IMR-90 (cell line): ENCODE data around the gene COG1. TPM values are rescaled to one million over a fixed set of nuclear protein-coding genes. Genes with fewer than 3 reads are reported as not detected.

ENCODE experiments used
- ATAC-seq: fragments of 200-7000 bp; cut with Tn5 transposase; 2 replicates; pipeline ENCODE4 v1.9.1; 2020; ENCODE audit warnings: low read depth, mild to moderate bottlenecking, moderate library complexity
- BruUV-seq: library from RNA; stranded (reverse); fragments of 400-500 nt; replicated peaks from 2 replicates; lab custom pipeline; 2021; lab: Mats Ljungman, UMichigan
- CTCF ChIA-PET: fragments of 300-600 bp; formaldehyde crosslinking; extraction: SDS; loops from one replicate; lab custom pipeline; 2021; ENCODE audit warnings: antibody characterized with exemption; lab: Yijun Ruan, JAX
- POLR2A ChIA-PET: fragments of 300-600 bp; sonication (Branson Sonifier 250); formaldehyde crosslinking; loops from one replicate; lab custom pipeline; 2022; ENCODE audit warnings: antibody characterized with exemption; ENCODE audit not compliant: unreplicated experiment; lab: Charles Lee
- DNase-seq: peaks from one replicate; pipeline ENCODE4 v3.0.0; 2013
- H2AFZ ChIP-seq: replicated peaks from 2 replicates; pipeline ENCODE3; 2013; ENCODE audit warnings: low read length, mild to moderate bottlenecking; ENCODE audit not compliant: poor library complexity
- H2AK5ac ChIP-seq: 2 replicates; pipeline ENCODE4 v1.6.1; 2013; ENCODE audit warnings: low read depth, low read length, inconsistent platforms
- H2AK9ac ChIP-seq: replicated peaks from 2 replicates; pipeline ENCODE3; 2013; ENCODE audit warnings: mild to moderate bottlenecking, low read depth, low read length, moderate library complexity; ENCODE audit not compliant: poor library complexity
- H2BK120ac ChIP-seq: 2 replicates; pipeline ENCODE4 v1.6.1; 2013; ENCODE audit warnings: low read depth, low read length, inconsistent platforms
- H2BK15ac ChIP-seq: 3 replicates; pipeline ENCODE4 v1.6.1; 2013; ENCODE audit warnings: low read depth, low read length, inconsistent platforms
- H2BK20ac ChIP-seq: 2 replicates; pipeline ENCODE4 v1.6.1; 2013; ENCODE audit warnings: low read depth, mild to moderate bottlenecking, inconsistent platforms, low read length, moderate library complexity
- H2BK5ac ChIP-seq: 2 replicates; pipeline ENCODE4 v1.6.1; 2013; ENCODE audit warnings: mild to moderate bottlenecking, low read depth, low read length, inconsistent platforms; ENCODE audit not compliant: poor library complexity, severe bottlenecking
- H3K14ac ChIP-seq: replicated peaks from 2 replicates; pipeline ENCODE4 v1.6.1; 2013; ENCODE audit warnings: low read depth, low read length, inconsistent platforms
- H3K18ac ChIP-seq: 2 replicates; pipeline ENCODE4 v1.6.1; 2013; ENCODE audit warnings: low read depth, low read length, control low read depth
- H3K23ac ChIP-seq: 2 replicates; pipeline ENCODE4 v1.6.1; 2013; ENCODE audit warnings: low read depth, low read length, inconsistent platforms
- H3K27ac ChIP-seq: 2 replicates; pipeline ENCODE4 v1.5.1; 2013; ENCODE audit warnings: mild to moderate bottlenecking, control low read depth, low read length; ENCODE audit not compliant: insufficient read depth
- H3K27me3 ChIP-seq: 2 replicates; pipeline ENCODE4 v1.6.1; 2013; ENCODE audit warnings: low read length; ENCODE audit not compliant: control insufficient read depth, insufficient read depth
- H3K36me3 ChIP-seq: 2 replicates; pipeline ENCODE4 v1.6.1; 2013; ENCODE audit warnings: low read length, mixed read lengths; ENCODE audit not compliant: control insufficient read depth, insufficient read depth
- H3K4ac ChIP-seq: 2 replicates; pipeline ENCODE4 v1.6.1; 2013; ENCODE audit warnings: low read depth, low read length, inconsistent platforms
- H3K4me1 ChIP-seq: 2 replicates; pipeline ENCODE4 v1.6.1; 2013; ENCODE audit warnings: low read length, mixed read lengths; ENCODE audit not compliant: control insufficient read depth, insufficient read depth
- H3K4me2 ChIP-seq: 2 replicates; pipeline ENCODE4 v1.6.1; 2013; ENCODE audit warnings: low read depth, mild to moderate bottlenecking, control low read depth, low read length, moderate library complexity
- H3K4me3 ChIP-seq: 2 replicates; pipeline ENCODE4 v1.5.1; 2013; ENCODE audit warnings: low read depth, mild to moderate bottlenecking, control low read depth, low read length, moderate library complexity; ENCODE audit not compliant: insufficient read depth
- H3K56ac ChIP-seq: 2 replicates; pipeline ENCODE4 v1.6.1; 2013; ENCODE audit warnings: low read length, inconsistent platforms; ENCODE audit not compliant: insufficient read depth; ENCODE audit errors: extremely low read depth
- H3K79me1 ChIP-seq, 2 experiments: 2 replicates each; pipeline ENCODE4 v1.6.1; 2013; ENCODE audit warnings: low read length in 2 of 2, inconsistent platforms in 1 of 2, low read depth in 1 of 2
- H3K9ac ChIP-seq: 2 replicates; pipeline ENCODE4 v1.6.1; 2013; ENCODE audit warnings: low read depth, low read length, control low read depth
- H3K9me1 ChIP-seq: 2 replicates; pipeline ENCODE4 v1.6.1; 2013; ENCODE audit warnings: low read length, inconsistent platforms; ENCODE audit not compliant: insufficient read depth
- H3K9me3 ChIP-seq: 2 replicates; pipeline ENCODE4 v1.6.1; 2013; ENCODE audit warnings: low read length; ENCODE audit not compliant: control insufficient read depth, insufficient read depth
- H4K20me1 ChIP-seq: 2 replicates; pipeline ENCODE4 v1.6.1; 2013; ENCODE audit warnings: low read length, inconsistent platforms; ENCODE audit not compliant: insufficient read depth
- H4K5ac ChIP-seq: 2 replicates; pipeline ENCODE4 v1.6.1; 2013; ENCODE audit warnings: mild to moderate bottlenecking, low read depth, low read length, control low read depth
- H4K8ac ChIP-seq, 2 experiments: 2 replicates each; pipeline ENCODE4 v1.6.1; 2013; ENCODE audit warnings: low read depth in 2 of 2, low read length in 2 of 2, control low read depth in 1 of 2, inconsistent platforms in 1 of 2
- H4K91ac ChIP-seq: 2 replicates; pipeline ENCODE4 v1.6.1; 2013; ENCODE audit warnings: low read depth, low read length, inconsistent platforms; ENCODE audit not compliant: insufficient read depth
- BHLHE40 ChIP-seq: fragments of 150-350 bp; IDR thresholded peaks from 2 replicates; pipeline ENCODE4 v1.6.1; 2016; ENCODE audit warnings: mild to moderate bottlenecking, low read depth, low read length
- CEBPB ChIP-seq: IDR thresholded peaks from 2 replicates; pipeline ENCODE4 v1.6.1; 2012; ENCODE audit warnings: low read depth, low read length, improper control_type of control experiment
- CHD1 ChIP-seq: IDR thresholded peaks from 2 replicates; pipeline ENCODE4 v1.6.1; 2012; ENCODE audit warnings: low read depth, low read length, improper control_type of control experiment
- FOS ChIP-seq: fragments of 150-350 bp; IDR thresholded peaks from 2 replicates; pipeline ENCODE4 v1.6.1; 2016; ENCODE audit warnings: low read depth, low read length
- MAFK ChIP-seq: IDR thresholded peaks from 2 replicates; pipeline ENCODE4 v1.6.1; 2012; ENCODE audit warnings: low read depth, low read length, improper control_type of control experiment
- MAZ ChIP-seq: IDR thresholded peaks from 2 replicates; pipeline ENCODE4 v1.6.1; 2012; ENCODE audit warnings: low read depth, mild to moderate bottlenecking, low read length, improper control_type of control experiment, moderate library complexity, borderline replicate concordance
- MXI1 ChIP-seq: IDR thresholded peaks from 2 replicates; pipeline ENCODE4 v1.6.1; 2012; ENCODE audit warnings: low read depth, mild to moderate bottlenecking, low read length, moderate library complexity, borderline replicate concordance
- NFE2L2 ChIP-seq: fragments of 150-350 bp; IDR thresholded peaks from 2 replicates; pipeline ENCODE4 v1.6.1; 2016; ENCODE audit warnings: low read depth, mild to moderate bottlenecking, low read length
- POLR2A ChIP-seq: IDR thresholded peaks from 2 replicates; pipeline ENCODE4 v1.6.1; 2012; ENCODE audit warnings: mild to moderate bottlenecking, low read depth, low read length
- RAD21 ChIP-seq: IDR thresholded peaks from 2 replicates; pipeline ENCODE4 v1.6.1; 2012; ENCODE audit warnings: low read length, improper control_type of control experiment
- RCOR1 ChIP-seq: IDR thresholded peaks from 2 replicates; pipeline ENCODE4 v1.6.1; 2012; ENCODE audit warnings: mild to moderate bottlenecking, low read length, improper control_type of control experiment; ENCODE audit not compliant: insufficient replicate concordance
- RFX5 ChIP-seq: IDR thresholded peaks from 2 replicates; pipeline ENCODE4 v1.8.0; 2012; ENCODE audit warnings: low read depth, mild to moderate bottlenecking, low read length, moderate library complexity
- SMC3 ChIP-seq: fragments of 150-350 bp; IDR thresholded peaks from 2 replicates; pipeline ENCODE4 v1.6.1; 2016; ENCODE audit warnings: low read depth, mild to moderate bottlenecking, antibody characterized with exemption, low read length, moderate library complexity
- WGBS, 2 experiments: methylation state at CpG; one replicate each; pipeline versions ENCODE4 v1.1.5 to v1.1.7; 2013; ENCODE audit warnings: missing lambda C conversion rate in 2 of 2; ENCODE audit not compliant: insufficient read length in 1 of 2; ENCODE audit errors: extremely low coverage in 2 of 2; 5-methylcytosine and 5-hydroxymethylcytosine counted together
- dilution Hi-C: fragments of 300-500 bp; cut with HindIII; formaldehyde crosslinking; loops from one replicate; pipeline ENCODE4 v1.14.3; 2018; ENCODE audit warnings: low sequenced_read_pairs; ENCODE audit not compliant: unreplicated experiment
- in situ Hi-C: fragments of 300-500 bp; cut with MboI; formaldehyde crosslinking; loops from 3 replicates; pipeline ENCODE4 v1.14.3; 2019; ENCODE audit warnings: low sequenced_read_pairs, inconsistent platforms, mixed read lengths
- intact Hi-C: fragments of 100-400 bp; cut with micrococcal nuclease; formaldehyde crosslinking; loops from 2 replicates; pipeline ENCODE4 v1.10.0; 2022
- polyA plus RNA-seq, 3 experiments: library from polyadenylated mRNA; depleted of rRNA; stranded (reverse); fragments of >200 nt; gene quantifications; 2 replicates each; pipeline ENCODE4 v1.2.3, GENCODE V29; 2012; ENCODE audit warnings: low replicate concordance in 1 of 3
- total RNA-seq: library from RNA; depleted of rRNA; stranded (reverse); fragments of >200 nt; gene quantifications from 2 replicates; pipeline ENCODE4 v1.2.3, GENCODE V29; 2012
- TF ChIP-seq, protein P1 (sequence below): fragments of 150-350 bp; IDR thresholded peaks from 2 replicates; pipeline ENCODE4 v1.6.1; 2016; ENCODE audit warnings: low read depth, mild to moderate bottlenecking, low read length, moderate library complexity, borderline replicate concordance
- TF ChIP-seq, protein P2 (sequence below): fragments of 150-350 bp; IDR thresholded peaks from 2 replicates; pipeline ENCODE4 v1.6.1; 2017; ENCODE audit warnings: mild to moderate bottlenecking, antibody characterized with exemption, low read length, low read depth
- TF ChIP-seq, protein P3 (sequence below): conservative IDR thresholded peaks from 2 replicates; pipeline ENCODE4 v1.5.1; 2012; ENCODE audit warnings: mild to moderate bottlenecking, low read depth, low read length, improper control_type of control experiment

The COG1 gene
- total and polyA plus RNA-seq, 2 of the 4 experiments (the other 2 are of a cell fraction): 18.3 to 35.1 TPM

DNA sequence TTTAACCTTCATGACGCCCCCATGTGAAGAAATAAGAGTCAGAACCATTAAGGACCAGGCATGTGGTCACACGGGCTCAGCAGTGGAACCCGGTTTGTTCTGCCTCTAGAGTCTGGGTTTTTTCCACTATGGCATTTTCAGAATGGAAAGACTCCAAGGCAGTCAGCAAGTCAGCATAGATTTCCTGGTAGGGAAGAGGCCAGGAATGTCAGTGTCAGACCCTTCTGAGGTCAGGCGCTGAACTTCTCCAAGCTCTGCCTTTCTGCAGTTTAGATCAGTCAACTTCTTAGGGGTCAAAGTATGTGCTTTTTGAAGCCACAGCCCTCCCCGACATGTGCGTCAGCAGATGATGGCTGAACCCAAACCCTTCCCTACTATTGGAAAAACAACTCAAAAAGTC is 24.2 kb upstream of the COG1 start:
- no TSS peak for BruUV-seq
- no peak overlapping the region for H4K91ac ChIP-seq
- no peak overlapping the region for H2BK120ac ChIP-seq
- H4K8ac ChIP-seq: no peak overlapping the region
- H3K4me1 ChIP-seq: peaks cover 8% of the 10 kb centered on the region; the same call in 1 of the 2 replicates
- intact Hi-C loops (no loop called here), in situ Hi-C loops (no loop called here), dilution Hi-C loops (no loop called here)
- H4K5ac ChIP-seq: no peak overlapping the region
- ChIA-PET POLR2A (no interaction called here), CTCF (no interaction called here)
- no peak overlapping the region for H3K14ac ChIP-seq
- H3K18ac ChIP-seq: no peak overlapping the region
- no peaks in the 10 kb centered on the region for H3K79me1 ChIP-seq
- H2BK20ac ChIP-seq: no peak overlapping the region
- no peak for DNase-seq
- no peak for ATAC-seq
- H3K27me3 ChIP-seq: peaks cover 50% of the 10 kb centered on the region
- H2BK15ac ChIP-seq: no peak overlapping the region
- no peak overlapping the region for H2BK5ac ChIP-seq
- H3K4me3 ChIP-seq: no peak overlapping the region
- H3K9me3 ChIP-seq: peaks cover 2% of the 10 kb centered on the region; the same call in 1 of the 2 replicates
- no peak overlapping the region for H3K56ac ChIP-seq
- H2AK9ac ChIP-seq: no peak overlapping the region
- no peak overlapping the region for H3K23ac ChIP-seq
- H3K4ac ChIP-seq: no peak overlapping the region
- no peaks in the 10 kb centered on the region for H3K36me3 ChIP-seq
- H2AK5ac ChIP-seq: no peak overlapping the region
- no peak overlapping the region for H2AFZ ChIP-seq
- no peak overlapping the region for H3K4me2 ChIP-seq
- H3K9me1 ChIP-seq: no peaks in the 10 kb centered on the region; the same call in 1 of the 2 replicates
- 0 out of 2 replicates have a peak, but pooled peaks cover 3% of the 10 kb centered on the region for H4K20me1 ChIP-seq
- TF ChIP-seq CEBPB (no peak), FOS (no peak), RCOR1 (no peak), NFE2L2 (no peak), MXI1 (no peak), MAFK (no peak), BHLHE40 (no peak), POLR2A (no peak), MAZ (no peak), CHD1 (no peak), RAD21 (no peak), RFX5 (no peak), SMC3 (no peak)
- TF ChIP-seq, protein P1, sequence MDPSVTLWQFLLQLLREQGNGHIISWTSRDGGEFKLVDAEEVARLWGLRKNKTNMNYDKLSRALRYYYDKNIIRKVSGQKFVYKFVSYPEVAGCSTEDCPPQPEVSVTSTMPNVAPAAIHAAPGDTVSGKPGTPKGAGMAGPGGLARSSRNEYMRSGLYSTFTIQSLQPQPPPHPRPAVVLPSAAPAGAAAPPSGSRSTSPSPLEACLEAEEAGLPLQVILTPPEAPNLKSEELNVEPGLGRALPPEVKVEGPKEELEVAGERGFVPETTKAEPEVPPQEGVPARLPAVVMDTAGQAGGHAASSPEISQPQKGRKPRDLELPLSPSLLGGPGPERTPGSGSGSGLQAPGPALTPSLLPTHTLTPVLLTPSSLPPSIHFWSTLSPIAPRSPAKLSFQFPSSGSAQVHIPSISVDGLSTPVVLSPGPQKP: no peak
- TF ChIP-seq, protein P2, sequence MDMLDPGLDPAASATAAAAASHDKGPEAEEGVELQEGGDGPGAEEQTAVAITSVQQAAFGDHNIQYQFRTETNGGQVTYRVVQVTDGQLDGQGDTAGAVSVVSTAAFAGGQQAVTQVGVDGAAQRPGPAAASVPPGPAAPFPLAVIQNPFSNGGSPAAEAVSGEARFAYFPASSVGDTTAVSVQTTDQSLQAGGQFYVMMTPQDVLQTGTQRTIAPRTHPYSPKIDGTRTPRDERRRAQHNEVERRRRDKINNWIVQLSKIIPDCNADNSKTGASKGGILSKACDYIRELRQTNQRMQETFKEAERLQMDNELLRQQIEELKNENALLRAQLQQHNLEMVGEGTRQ: no peak
- TF ChIP-seq, protein P3, sequence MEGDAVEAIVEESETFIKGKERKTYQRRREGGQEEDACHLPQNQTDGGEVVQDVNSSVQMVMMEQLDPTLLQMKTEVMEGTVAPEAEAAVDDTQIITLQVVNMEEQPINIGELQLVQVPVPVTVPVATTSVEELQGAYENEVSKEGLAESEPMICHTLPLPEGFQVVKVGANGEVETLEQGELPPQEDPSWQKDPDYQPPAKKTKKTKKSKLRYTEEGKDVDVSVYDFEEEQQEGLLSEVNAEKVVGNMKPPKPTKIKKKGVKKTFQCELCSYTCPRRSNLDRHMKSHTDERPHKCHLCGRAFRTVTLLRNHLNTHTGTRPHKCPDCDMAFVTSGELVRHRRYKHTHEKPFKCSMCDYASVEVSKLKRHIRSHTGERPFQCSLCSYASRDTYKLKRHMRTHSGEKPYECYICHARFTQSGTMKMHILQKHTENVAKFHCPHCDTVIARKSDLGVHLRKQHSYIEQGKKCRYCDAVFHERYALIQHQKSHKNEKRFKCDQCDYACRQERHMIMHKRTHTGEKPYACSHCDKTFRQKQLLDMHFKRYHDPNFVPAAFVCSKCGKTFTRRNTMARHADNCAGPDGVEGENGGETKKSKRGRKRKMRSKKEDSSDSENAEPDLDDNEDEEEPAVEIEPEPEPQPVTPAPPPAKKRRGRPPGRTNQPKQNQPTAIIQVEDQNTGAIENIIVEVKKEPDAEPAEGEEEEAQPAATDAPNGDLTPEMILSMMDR: no peak
- H3K9ac ChIP-seq: no peak overlapping the region
- H3K27ac ChIP-seq: no peak overlapping the region
- 100% methylated on average over 1 of the region's 6 CpGs; no CpG with 5 or more reads in 1 of the 2 experiments for WGBS, 2 experiments
